Keratinocyte (primary cell): ENCODE measurements around the gene CDH8.

Experiments used
- EZH2 ChIP-seq: IDR thresholded peaks from one replicate; pipeline ENCODE4 v1.6.1; 2012; ENCODE audit warnings: inconsistent platforms, mild to moderate bottlenecking, low read length, moderate library complexity
- TF ChIP-seq, protein P1 (sequence below), 3 experiments: IDR thresholded peaks in 1 of 3; conservative IDR thresholded peaks in 1 of 3; optimal IDR thresholded peaks in 1 of 3; 2 replicates in 2 of 3; 3 replicates in 1 of 3; pipeline versions ENCODE3 to v1.5.1; 2011; ENCODE audit warnings: low read length in 3 of 3, mild to moderate bottlenecking in 3 of 3, moderate library complexity in 2 of 3, control low read depth in 1 of 3, inconsistent platforms in 1 of 3; ENCODE audit not compliant: insufficient read depth in 2 of 3; ENCODE audit errors: extremely low read depth in 1 of 3

DNA sequence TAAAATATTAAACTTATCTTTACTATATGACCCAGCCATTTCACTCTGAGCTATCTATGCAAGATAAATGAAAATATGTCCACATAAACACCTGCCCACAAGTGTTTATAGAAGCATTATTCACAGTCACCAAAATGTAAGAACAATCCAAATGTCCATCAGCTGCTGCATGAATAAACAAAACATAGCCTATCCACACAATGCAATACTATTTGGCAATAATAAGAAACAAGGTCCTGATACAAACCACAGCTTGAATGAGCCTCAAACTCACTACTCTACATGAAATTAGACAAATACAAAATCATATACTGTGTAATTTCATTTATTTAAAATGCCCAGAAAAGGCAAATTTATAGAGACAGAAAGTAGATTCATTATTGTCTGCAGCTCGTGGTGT is 355.1 kb downstream of the CDH8 start:
- TF ChIP-seq, protein P1, sequence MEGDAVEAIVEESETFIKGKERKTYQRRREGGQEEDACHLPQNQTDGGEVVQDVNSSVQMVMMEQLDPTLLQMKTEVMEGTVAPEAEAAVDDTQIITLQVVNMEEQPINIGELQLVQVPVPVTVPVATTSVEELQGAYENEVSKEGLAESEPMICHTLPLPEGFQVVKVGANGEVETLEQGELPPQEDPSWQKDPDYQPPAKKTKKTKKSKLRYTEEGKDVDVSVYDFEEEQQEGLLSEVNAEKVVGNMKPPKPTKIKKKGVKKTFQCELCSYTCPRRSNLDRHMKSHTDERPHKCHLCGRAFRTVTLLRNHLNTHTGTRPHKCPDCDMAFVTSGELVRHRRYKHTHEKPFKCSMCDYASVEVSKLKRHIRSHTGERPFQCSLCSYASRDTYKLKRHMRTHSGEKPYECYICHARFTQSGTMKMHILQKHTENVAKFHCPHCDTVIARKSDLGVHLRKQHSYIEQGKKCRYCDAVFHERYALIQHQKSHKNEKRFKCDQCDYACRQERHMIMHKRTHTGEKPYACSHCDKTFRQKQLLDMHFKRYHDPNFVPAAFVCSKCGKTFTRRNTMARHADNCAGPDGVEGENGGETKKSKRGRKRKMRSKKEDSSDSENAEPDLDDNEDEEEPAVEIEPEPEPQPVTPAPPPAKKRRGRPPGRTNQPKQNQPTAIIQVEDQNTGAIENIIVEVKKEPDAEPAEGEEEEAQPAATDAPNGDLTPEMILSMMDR (optimal IDR thresholded peaks at IDR 0.05 in 1 of 3, IDR thresholded peaks at IDR 0.05 in 1 of 3, conservative IDR thresholded peaks at IDR 0.05 in 1 of 3; ENCODE audit: extremely low read depth in 1 of 3, insufficient read depth in 2 of 3, low read length in 3 of 3), result no peak
- TF ChIP-seq EZH2, result no peak
